ENCODE data around the gene OR51A4. TPM values are rescaled to one million over a fixed set of nuclear protein-coding genes. Genes with fewer than 3 reads are reported as not detected.
"Not testable (repeated sequence)": the region's sequence is repeated elsewhere in the genome, so short reads cannot be mapped to it uniquely, and the experiment has no call there.

Gene OR51A4
- total and polyA plus RNA-seq, 2 of the 13 experiments (the other 11 are each of a cell fraction or from before 2014, with no cell fraction given), result not detected

GRCh38 chr11:4960877-4961276 is 13.5 kb upstream of the OR51A4 start:
- Histone ChIP-seq H3K27ac (ENCODE audit: extremely low read length, insufficient read depth, low read length) (no peak overlapping the region), H3K36me3 (replicated peaks in 1 of 2; ENCODE audit: control insufficient read depth in 1 of 2, insufficient read depth in 2 of 2, low read length in 2 of 2) (no peaks in the 10 kb centered on the region), H3K4me1 (ENCODE audit: insufficient read depth, low read length) (no peaks in the 10 kb centered on the region), H3K4me2 (ENCODE audit: low read depth, low read length) (no peak overlapping the region), H2AFZ (ENCODE audit: low read length) (no peak overlapping the region), H3K4me3 (replicated peaks in 1 of 3; ENCODE audit: insufficient read depth in 1 of 3, low read depth in 2 of 3, low read length in 3 of 3) (no peak overlapping the region), H3K9ac (ENCODE audit: insufficient read depth, low read depth, low read length) (no peak overlapping the region), H4K20me1 (ENCODE audit: insufficient read depth, low read length) (no peaks in the 10 kb centered on the region), H3K79me2 (ENCODE audit: insufficient read depth, low read length) (no peaks in the 10 kb centered on the region), H3K9me3 (ENCODE audit: low read length) (no peaks in the 10 kb centered on the region), H3K27me3 (ENCODE audit: control insufficient read depth in 1 of 2, insufficient read depth in 2 of 2, low read length in 2 of 2) (peaks cover 0 to 3% of the 10 kb centered on the region in 2 experiments; a peak in 1 of 5 replicates)
- in situ Hi-C loops (cut with HindIII; ENCODE audit: extremely low pct_ligation_motif_present, low pct_unique_long_range_greater_than_20kb) (no loop called here), intact Hi-C loops (cut with micrococcal nuclease; ENCODE audit: unreplicated experiment) (no loop called here)
- ATAC-seq, result no peak
- FAIRE-seq, result no peak
- no peak for DNase-seq (ENCODE audit: low spot score)
- TF ChIP-seq CREB1 (IDR thresholded peaks at IDR 0.05) (peak; percentile 32; the same call in 1 of the 2 replicates), CREB1 (CRISPR knock-in tag; IDR thresholded peaks at IDR 0.05) (no peak), KDM1A (CRISPR knock-in tag; IDR thresholded peaks at IDR 0.05) (no peak)
- CTCF ChIA-PET (ENCODE audit: low intra/inter-chr PET ratio, low total read pairs), result no interaction called here
- POLR2A ChIA-PET, result no interaction called here
- 40% methylated on average over 3 of the region's 3 CpGs for WGBS (ENCODE audit: low lambda C conversion rate)
- BruUV-seq (replicated peaks), result no TSS peak

- CTCF ChIA-PET (ENCODE audit: low intra/inter-chr PET ratio, low total read pairs), result no interaction called here
- DNase-seq (ENCODE audit: low spot score) (no peak), ATAC-seq (no peak), FAIRE-seq (no peak)
- no peak overlapping the region for H3K9ac ChIP-seq (ENCODE audit: insufficient read depth, low read depth, low read length)
- POLR2A ChIA-PET, result no interaction called here
- TF ChIP-seq ZNF619 (CRISPR knock-in tag; IDR thresholded peaks at IDR 0.05), result no peak
- TF ChIP-seq ZNF24 (IDR thresholded peaks at IDR 0.05), result no peak
- BruUV-seq (replicated peaks), result no TSS peak
- H4K20me1 ChIP-seq (ENCODE audit: insufficient read depth, low read length), result no peaks in the 10 kb centered on the region
- in situ Hi-C loops (cut with HindIII; ENCODE audit: extremely low pct_ligation_motif_present, low pct_unique_long_range_greater_than_20kb), result no loop called here
- H3K4me3 ChIP-seq (replicated peaks in 1 of 3; ENCODE audit: insufficient read depth in 1 of 3, low read depth in 2 of 3, low read length in 3 of 3), result no peak overlapping the region
- WGBS (ENCODE audit: low lambda C conversion rate), result 1% methylated on average over 4 of the region's 4 CpGs
- H3K27ac ChIP-seq (ENCODE audit: extremely low read length, insufficient read depth, low read length), result no peak overlapping the region
- intact Hi-C loops (cut with micrococcal nuclease; ENCODE audit: unreplicated experiment), result no loop called here
- H3K9me3 ChIP-seq (ENCODE audit: low read length), result no peaks in the 10 kb centered on the region
- no peaks in the 10 kb centered on the region for H3K4me1 ChIP-seq (ENCODE audit: insufficient read depth, low read length)
- no peak overlapping the region for H3K4me2 ChIP-seq (ENCODE audit: low read depth, low read length)
- no peaks in the 10 kb centered on the region for H3K79me2 ChIP-seq (ENCODE audit: insufficient read depth, low read length)
- H2AFZ ChIP-seq (ENCODE audit: low read length), result no peak overlapping the region
- peaks cover 0 to 3% of the 10 kb centered on the region in 2 experiments; a peak in 1 of 5 replicates for H3K27me3 ChIP-seq (ENCODE audit: control insufficient read depth in 1 of 2, insufficient read depth in 2 of 2, low read length in 2 of 2)
- no peaks in the 10 kb centered on the region for H3K36me3 ChIP-seq (replicated peaks in 1 of 2; ENCODE audit: control insufficient read depth in 1 of 2, insufficient read depth in 2 of 2, low read length in 2 of 2)
These were observed 10.0 kb upstream of the OR51A4 start for GRCh38 chr11:4957396-4957795.

- in situ Hi-C loops (cut with HindIII; ENCODE audit: extremely low pct_ligation_motif_present, low pct_unique_long_range_greater_than_20kb); H3K9ac ChIP-seq (ENCODE audit: insufficient read depth, low read depth, low read length); intact Hi-C loops (cut with micrococcal nuclease; ENCODE audit: unreplicated experiment); CTCF ChIA-PET (ENCODE audit: low intra/inter-chr PET ratio, low total read pairs); H2AFZ ChIP-seq (ENCODE audit: low read length); H3K4me3 ChIP-seq (replicated peaks in 1 of 3; ENCODE audit: insufficient read depth in 1 of 3, low read depth in 2 of 3, low read length in 3 of 3); H3K36me3 ChIP-seq (replicated peaks in 1 of 2; ENCODE audit: control insufficient read depth in 1 of 2, insufficient read depth in 2 of 2, low read length in 2 of 2); H3K79me2 ChIP-seq (ENCODE audit: insufficient read depth, low read length); H3K27ac ChIP-seq (ENCODE audit: extremely low read length, insufficient read depth, low read length); H3K27me3 ChIP-seq (ENCODE audit: control insufficient read depth in 1 of 2, insufficient read depth in 2 of 2, low read length in 2 of 2); H3K9me3 ChIP-seq (ENCODE audit: low read length); FAIRE-seq; H3K4me1 ChIP-seq (ENCODE audit: insufficient read depth, low read length); H4K20me1 ChIP-seq (ENCODE audit: insufficient read depth, low read length); H3K4me2 ChIP-seq (ENCODE audit: low read depth, low read length); DNase-seq (ENCODE audit: low spot score); ATAC-seq; BruUV-seq (replicated peaks); POLR2A ChIA-PET: not testable (repeated sequence)
- 3% methylated on average over 2 of the region's 2 CpGs for WGBS (ENCODE audit: low lambda C conversion rate)
These were observed 8.2 kb upstream of the OR51A4 start, which contains the start of gene OR51A2 for GRCh38 chr11:4955613-4956012. OR51A2 (minus strand) TSS chr11:4955713; CDS start chr11:4955713, 0 bp downstream.

All from HepG2 (cell line).